Activated T-helper 1 cell treated with anti-CD3 and anti-CD28 coated beads, Interleukin-12 subunit alpha, Interleukin-12 subunit beta, Interleukin-2, Interleukin-4 antibody, amounts not matched to agents 30 ng/mL and 10 ng/mL and 1 ng/mL, durations not matched to agents 14 hours and 24 hours and 36 hours (primary cell): ENCODE results near the gene CLEC4E. TPM values are rescaled to one million over a fixed set of nuclear protein-coding genes. Genes with fewer than 3 reads are reported as not detected.
"Not testable (repeated sequence)": the region's sequence is repeated elsewhere in the genome, so short reads cannot be mapped to it uniquely, and the experiment has no call there.

Experiments used
- DNase-seq: peaks from one replicate; pipeline ENCODE4 v3.0.0; 2021; ENCODE audit warnings: low spot score
- H3K27ac Mint-ChIP-seq: one replicate; pipeline ENCODE4 v1.8.0; 2021; ENCODE audit warnings: mild to moderate bottlenecking, mixed read lengths
- H3K27me3 Mint-ChIP-seq: one replicate; pipeline ENCODE4 v1.8.0; 2022; ENCODE audit warnings: mild to moderate bottlenecking, moderate library complexity, mixed read lengths; ENCODE audit not compliant: insufficient read depth
- H3K36me3 Mint-ChIP-seq: one replicate; pipeline ENCODE4 v1.8.0; 2021; ENCODE audit warnings: low read depth, mixed read lengths
- H3K4me1 Mint-ChIP-seq: one replicate; pipeline ENCODE4 v1.8.0; 2021; ENCODE audit warnings: low read depth, mixed read lengths
- H3K4me3 Mint-ChIP-seq: one replicate; pipeline ENCODE4 v1.8.0; 2021; ENCODE audit warnings: mild to moderate bottlenecking, moderate library complexity, mixed read lengths
- H3K9me3 Mint-ChIP-seq: one replicate; pipeline ENCODE4 v1.8.0; 2021; ENCODE audit warnings: mixed read lengths
- intact Hi-C: fragments of 100-400 bp; cut with micrococcal nuclease; formaldehyde crosslinking; loops from one replicate; pipeline ENCODE4 v1.15.1; 2024
- total RNA-seq: library from RNA; stranded (reverse); gene quantifications from 2 replicates; pipeline ENCODE4 v1.2.3, GENCODE V29; 2022

Gene CLEC4E
- total RNA-seq, 1 donor from 2014 or later: not detected

- peaks cover 10% of the 10 kb centered on the region for H3K27me3 Mint-ChIP-seq
- no peaks in the 10 kb centered on the region for H3K36me3 Mint-ChIP-seq
- H3K9me3 Mint-ChIP-seq: peaks cover 5% of the 10 kb centered on the region
- no peak for DNase-seq
- intact Hi-C loops: no loop called here
- no peak overlapping the region for H3K27ac Mint-ChIP-seq
- H3K4me1 Mint-ChIP-seq: no peaks in the 10 kb centered on the region
- no peak overlapping the region for H3K4me3 Mint-ChIP-seq
These were observed 13.2 kb downstream of the CLEC4E start for GRCh38 chr12:8527250-8528130.

GRCh38 chr12:8519171-8519570 is 21.5 kb downstream of the CLEC4E start:
- Mint-ChIP-seq H3K27ac (no peak overlapping the region), H3K9me3 (no peaks in the 10 kb centered on the region), H3K27me3 (peaks cover 17% of the 10 kb centered on the region), H3K4me3 (no peak overlapping the region), H3K36me3 (no peaks in the 10 kb centered on the region), H3K4me1 (no peaks in the 10 kb centered on the region)
- DNase-seq: no peak
- intact Hi-C loops: no loop called here

DNA sequence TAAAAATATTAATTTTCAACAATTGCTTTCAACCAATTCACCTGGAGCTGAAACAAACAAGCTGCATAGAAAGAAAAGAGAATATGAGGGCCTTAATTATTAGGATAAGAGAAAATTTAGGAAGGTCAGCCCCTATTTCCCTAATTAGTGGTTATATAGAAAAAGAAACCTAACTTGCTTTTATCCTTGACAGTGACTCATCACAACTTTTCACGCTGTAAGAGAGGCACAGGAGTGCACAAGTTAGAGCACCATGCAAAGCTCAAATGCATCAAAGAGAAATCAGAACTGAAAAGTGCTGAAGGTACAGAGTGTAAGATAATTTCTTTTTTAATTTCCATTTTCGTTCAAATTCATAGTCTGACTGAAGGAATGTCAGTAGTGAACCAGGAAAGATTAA is 22.7 kb downstream of the CLEC4E start:
- Mint-ChIP-seq H3K27ac (no peak overlapping the region), H3K9me3 (no peaks in the 10 kb centered on the region), H3K36me3 (no peaks in the 10 kb centered on the region), H3K4me1 (no peaks in the 10 kb centered on the region), H3K27me3 (peaks cover 25% of the 10 kb centered on the region), H3K4me3 (no peak overlapping the region)
- DNase-seq: no peak
- intact Hi-C loops: no loop called here

DNA sequence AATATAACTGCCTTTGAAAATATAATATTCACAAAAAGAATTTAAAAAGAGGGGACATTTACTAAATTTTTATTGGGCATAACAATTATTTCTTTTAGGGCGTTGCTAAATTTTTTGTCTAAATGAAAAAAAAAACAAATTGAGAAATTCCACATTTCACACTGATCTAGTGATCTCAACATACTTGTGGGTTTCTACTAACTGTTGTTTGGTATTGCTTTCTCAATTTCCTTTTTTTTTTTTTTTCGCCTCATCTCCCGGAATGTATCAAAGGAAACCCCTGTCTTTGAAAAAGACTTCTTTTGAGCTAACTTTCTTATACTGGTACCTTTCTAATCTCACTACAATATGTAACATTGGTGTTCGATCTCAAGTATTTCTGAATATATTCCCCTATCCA is 27.4 kb downstream of the CLEC4E start, which contains the start of gene CLEC4D:
Gene CLEC4D, plus strand, starts transcription at position 248 of the 400 bp plus-strand sequence. CDS start 230 bp downstream, outside the sequence.
- Mint-ChIP-seq H3K27me3 (peaks cover 29% of the 10 kb centered on the region), H3K9me3 (no peaks in the 10 kb centered on the region), H3K27ac (no peak within 1 kb of the TSS), H3K4me1 (no peaks in the 10 kb centered on the region), H3K36me3 (no peaks in the 10 kb centered on the region), H3K4me3 (no peak within 1 kb of the TSS)
- no peak for DNase-seq
- intact Hi-C loops: no loop called here

DNA sequence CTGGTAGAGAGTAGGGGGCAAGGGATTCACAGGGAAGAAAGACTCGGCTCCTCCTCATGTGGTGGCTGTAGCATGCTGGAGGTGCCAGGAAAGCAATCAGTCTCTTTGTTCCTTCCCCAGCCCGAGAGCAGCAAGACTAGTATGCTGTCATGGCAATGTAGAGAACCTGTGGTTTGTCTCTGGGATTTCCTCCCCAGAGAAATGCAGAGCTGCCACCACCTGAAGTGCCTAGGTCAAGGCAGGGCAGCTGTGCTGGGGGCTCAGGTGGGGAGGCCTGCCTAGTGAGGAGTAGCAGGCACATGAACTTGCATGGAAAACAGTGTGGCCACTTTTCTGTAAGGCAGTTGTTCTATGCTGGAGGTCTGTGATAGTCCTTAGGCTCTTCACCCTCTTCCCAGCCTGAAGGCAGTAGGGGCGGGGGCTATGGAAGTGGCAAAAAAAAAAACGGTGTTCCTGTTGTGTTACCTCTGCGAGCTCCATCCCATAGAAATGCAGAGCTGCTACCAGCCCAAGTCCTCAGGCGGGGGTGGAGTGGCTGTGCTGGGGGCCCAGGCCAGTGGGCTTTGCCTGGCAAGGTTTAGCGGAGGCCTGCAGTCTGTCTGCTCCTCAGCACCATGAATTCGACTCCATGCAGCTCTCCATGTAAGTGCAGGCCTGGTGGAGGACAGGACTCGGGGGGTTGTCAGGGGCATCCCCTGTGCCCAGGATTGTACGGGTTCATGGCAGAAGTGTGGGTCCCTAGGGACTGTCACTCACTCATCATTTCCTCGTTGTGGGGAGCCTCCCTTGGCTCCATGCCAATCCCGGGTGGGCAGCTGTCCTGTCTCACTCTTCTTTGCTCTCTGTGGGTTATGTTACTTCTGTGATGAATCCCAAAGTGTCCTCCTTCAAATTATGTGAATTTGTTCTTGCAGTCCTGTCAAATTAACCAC is 31.5 kb downstream of the CLEC4E start:
- Mint-ChIP-seq H3K27me3 (peaks cover 34% of the 10 kb centered on the region), H3K9me3 (no peaks in the 10 kb centered on the region), H3K36me3 (no peaks in the 10 kb centered on the region), H3K27ac (no peak overlapping the region), H3K4me1 (no peaks in the 10 kb centered on the region), H3K4me3 (no peak overlapping the region)
- intact Hi-C loops: no loop called here
- DNase-seq: no peak

GRCh38 chr12:8508223-8508622 is 32.5 kb downstream of the CLEC4E start:
- no peaks in the 10 kb centered on the region for H3K9me3 Mint-ChIP-seq
- intact Hi-C loops: no loop called here
- no peak overlapping the region for H3K4me3 Mint-ChIP-seq
- DNase-seq: no peak
- peaks cover 27% of the 10 kb centered on the region for H3K27me3 Mint-ChIP-seq
- no peaks in the 10 kb centered on the region for H3K36me3 Mint-ChIP-seq
- H3K27ac Mint-ChIP-seq: no peak overlapping the region
- no peaks in the 10 kb centered on the region for H3K4me1 Mint-ChIP-seq

DNA sequence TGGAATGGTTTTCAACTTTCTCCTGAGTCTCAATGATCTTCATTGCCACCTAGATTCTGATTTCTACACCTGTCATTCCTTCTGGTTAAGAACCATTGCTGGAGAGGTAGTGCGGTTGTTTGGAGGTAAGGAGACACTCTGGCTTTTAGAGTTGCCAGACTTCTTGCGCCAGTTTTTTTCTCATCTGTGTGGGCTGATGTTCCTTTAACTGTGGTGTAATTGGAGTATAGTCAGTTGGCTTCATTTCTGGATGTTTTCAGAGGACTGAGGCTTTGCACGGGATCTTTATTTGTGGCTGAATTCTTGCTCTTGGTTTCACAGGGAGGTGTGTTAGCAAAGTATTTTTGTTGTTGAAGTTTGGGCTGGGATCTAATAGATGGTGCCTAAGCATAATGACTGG is 33.1 kb downstream of the CLEC4E start:
- DNase-seq: no peak
- Mint-ChIP-seq H3K36me3 (no peaks in the 10 kb centered on the region), H3K9me3 (no peaks in the 10 kb centered on the region), H3K4me1 (no peaks in the 10 kb centered on the region), H3K27ac (no peak overlapping the region), H3K27me3 (peaks cover 24% of the 10 kb centered on the region), H3K4me3 (no peak overlapping the region)
- intact Hi-C loops: no loop called here

GRCh38 chr12:8504351-8504750 is 36.4 kb downstream of the CLEC4E start:
- H3K4me1 Mint-ChIP-seq: peaks cover 6% of the 10 kb centered on the region
- H3K4me3 Mint-ChIP-seq: no peak overlapping the region
- intact Hi-C loops: no loop called here
- no peaks in the 10 kb centered on the region for H3K36me3 Mint-ChIP-seq
- no peak for DNase-seq
- peaks cover 27% of the 10 kb centered on the region for H3K27me3 Mint-ChIP-seq
- H3K9me3 Mint-ChIP-seq: no peaks in the 10 kb centered on the region
- no peak overlapping the region for H3K27ac Mint-ChIP-seq

GRCh38 chr12:8501720-8502119 is 39.0 kb downstream of the CLEC4E start:
- H3K36me3 Mint-ChIP-seq: no peaks in the 10 kb centered on the region
- H3K4me3 Mint-ChIP-seq: no peak overlapping the region
- no peak overlapping the region for H3K27ac Mint-ChIP-seq
- intact Hi-C loops: no loop called here
- H3K27me3 Mint-ChIP-seq: peaks cover 30% of the 10 kb centered on the region
- H3K9me3 Mint-ChIP-seq: no peaks in the 10 kb centered on the region
- DNase-seq: no peak
- peaks cover 6% of the 10 kb centered on the region for H3K4me1 Mint-ChIP-seq

GRCh38 chr12:8499616-8500015 is 41.1 kb downstream of the CLEC4E start:
- H3K4me1 Mint-ChIP-seq: peaks cover 6% of the 10 kb centered on the region
- H3K27ac Mint-ChIP-seq: no peak overlapping the region
- intact Hi-C loops: no loop called here
- H3K36me3 Mint-ChIP-seq: no peaks in the 10 kb centered on the region
- no peak overlapping the region for H3K4me3 Mint-ChIP-seq
- peaks cover 28% of the 10 kb centered on the region for H3K27me3 Mint-ChIP-seq
- no peaks in the 10 kb centered on the region for H3K9me3 Mint-ChIP-seq
- no peak for DNase-seq

DNA sequence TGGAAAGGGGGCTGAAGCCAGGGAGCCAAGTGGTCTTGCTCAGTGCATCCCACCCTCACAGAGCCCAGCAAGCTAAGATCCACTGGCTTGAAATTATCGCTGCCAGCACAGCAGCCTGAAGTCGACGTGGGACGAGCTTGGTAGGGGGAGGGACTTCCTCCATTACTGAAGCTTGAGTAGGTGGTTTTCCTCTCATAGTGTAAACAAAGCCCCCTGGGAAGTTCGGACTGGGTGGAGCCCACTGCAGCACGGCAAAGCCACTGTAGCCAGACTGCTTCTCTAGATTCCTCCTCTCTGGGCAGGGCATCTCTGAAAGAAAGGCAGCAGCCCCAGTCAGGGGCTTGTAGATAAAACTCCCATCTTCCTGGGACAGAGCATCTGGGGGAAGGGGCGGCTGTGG is 44.6 kb downstream of the CLEC4E start:
- Mint-ChIP-seq H3K27me3 (peaks cover 26% of the 10 kb centered on the region), H3K4me1 (peaks cover 23% of the 10 kb centered on the region)

DNA sequence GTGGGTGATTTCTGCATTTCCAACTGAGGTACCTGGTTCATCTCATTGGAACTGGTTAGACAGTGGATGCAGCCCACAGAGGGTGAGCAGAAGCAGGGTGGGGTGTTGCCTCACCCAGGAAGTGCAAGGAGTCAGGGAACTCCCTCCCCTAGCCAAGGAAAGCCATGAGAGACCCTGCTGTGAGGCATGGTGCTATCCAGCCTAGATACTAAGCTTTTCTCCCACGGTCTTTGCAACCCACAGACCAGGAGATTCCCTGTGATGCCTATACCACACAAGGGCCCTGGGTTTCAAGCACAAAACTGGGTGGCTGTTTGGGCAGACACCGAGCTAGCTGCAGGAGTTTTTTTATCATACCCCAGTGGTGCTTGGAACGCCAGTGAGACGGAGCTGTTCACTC is 45.0 kb downstream of the CLEC4E start:
- intact Hi-C loops, H3K4me3 Mint-ChIP-seq: not testable (repeated sequence)
- peaks cover 26% of the 10 kb centered on the region for H3K27me3 Mint-ChIP-seq

More for the DNA sequence above, 44.6 kb downstream of the CLEC4E start:
- H3K36me3 Mint-ChIP-seq, DNase-seq, H3K4me3 Mint-ChIP-seq, H3K9me3 Mint-ChIP-seq, intact Hi-C loops, H3K27ac Mint-ChIP-seq: not testable (repeated sequence)

DNA sequence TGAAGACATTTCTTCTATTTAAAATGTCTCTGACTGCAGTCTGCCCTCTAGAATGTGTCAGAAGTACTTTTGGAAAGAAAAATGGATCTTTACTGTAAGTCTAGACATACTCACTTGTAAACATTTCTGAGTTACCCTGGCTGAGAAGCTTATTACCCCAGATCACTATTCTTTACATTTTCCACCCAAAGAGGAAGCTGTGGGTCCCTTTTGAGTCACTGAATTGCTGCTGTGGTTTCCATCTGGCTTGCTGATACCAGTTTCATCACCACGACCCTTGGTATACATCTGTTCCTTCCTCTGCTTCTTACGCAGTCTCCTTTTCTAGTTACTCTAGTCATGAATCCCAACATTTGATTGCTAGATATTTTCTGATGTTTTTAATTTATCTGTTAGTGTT is 47.6 kb downstream of the CLEC4E start:
- Mint-ChIP-seq H3K4me1 (peaks cover 23% of the 10 kb centered on the region), H3K27ac (peak overlapping the region; percentile 24), H3K9me3 (no peaks in the 10 kb centered on the region), H3K27me3 (peaks cover 18% of the 10 kb centered on the region), H3K4me3 (no peak overlapping the region), H3K36me3 (no peaks in the 10 kb centered on the region)
- DNase-seq: peak; percentile 42
- intact Hi-C loops: loop anchor here (1.0 to 5.0 kb wide), 5 partner anchors 44 to 534 kb away; partner anchors contain the start of gene NECAP1

More for the DNA sequence above, 45.0 kb downstream of the CLEC4E start:
- not testable (repeated sequence) for H3K9me3 Mint-ChIP-seq, H3K36me3 Mint-ChIP-seq, H3K27ac Mint-ChIP-seq, DNase-seq
- H3K4me1 Mint-ChIP-seq: peaks cover 23% of the 10 kb centered on the region
